GM18870 (cell line): ENCODE data around the gene MTREX.

Source experiments
- ATAC-seq: cut with Tn5 transposase; IDR thresholded peaks from one replicate; pipeline ENCODE4 v1.9.1; 2021; ENCODE audit warnings: moderate library complexity; ENCODE audit not compliant: unreplicated experiment

Gene MTREX

DNA sequence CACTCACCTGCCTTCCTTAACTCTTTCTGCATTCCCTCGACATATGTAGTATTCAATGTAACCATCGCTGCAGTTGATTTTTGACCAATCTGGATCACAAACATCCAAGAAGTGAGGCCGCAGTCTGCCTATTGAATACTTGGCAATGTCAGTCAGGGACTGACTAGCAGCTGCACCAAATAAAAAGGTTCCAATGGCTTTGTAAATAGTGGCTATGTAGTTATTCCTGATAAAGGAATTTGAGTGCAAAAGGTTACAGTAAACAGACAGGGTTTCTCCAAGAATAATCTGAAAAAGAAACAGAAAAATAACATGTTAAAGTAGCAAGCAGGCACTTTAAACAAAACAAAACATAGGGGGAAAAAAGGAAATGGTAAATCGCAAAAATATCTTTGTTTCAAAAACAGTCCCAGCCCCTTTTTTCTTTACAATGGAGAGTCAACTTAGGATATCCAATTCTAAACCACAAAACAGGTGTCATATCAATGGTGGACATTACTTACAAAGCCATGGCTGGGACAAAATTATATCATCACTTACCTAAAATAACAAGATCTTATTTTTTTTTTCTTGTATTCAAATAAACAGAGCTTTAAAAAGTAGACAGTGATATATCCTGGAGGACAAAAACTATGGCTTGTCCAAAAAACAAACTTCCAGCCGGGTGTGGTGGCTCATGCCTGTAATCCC, 160.2 kb downstream of the MTREX start:
- no peak for ATAC-seq

GRCh38 chr5:55469839-55470238, 162.1 kb downstream of the MTREX start:
- ATAC-seq = no peak

DNA sequence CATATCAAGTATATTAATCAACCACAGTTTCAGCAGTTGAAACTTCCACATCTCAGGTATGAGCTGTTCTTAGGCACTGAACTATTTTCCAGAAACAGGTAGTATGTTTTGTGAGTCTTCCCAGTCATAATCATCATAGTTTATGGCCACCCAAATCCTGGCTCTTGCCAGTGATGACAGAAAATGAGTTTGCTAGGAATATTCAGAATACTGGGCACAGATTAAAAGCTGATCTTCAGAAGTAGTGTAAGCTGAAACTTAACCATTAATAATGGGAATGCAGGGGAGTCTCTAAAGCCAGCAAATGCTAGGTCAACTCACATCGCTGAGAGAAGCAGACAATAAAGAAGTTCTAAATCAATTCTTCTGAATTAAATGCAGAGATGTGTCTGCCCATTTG, 162.5 kb downstream of the MTREX start:
- no peak for ATAC-seq

- no peak for ATAC-seq
Measured at GRCh38 chr5:55471468-55471867, 163.7 kb downstream of the MTREX start.

DNA sequence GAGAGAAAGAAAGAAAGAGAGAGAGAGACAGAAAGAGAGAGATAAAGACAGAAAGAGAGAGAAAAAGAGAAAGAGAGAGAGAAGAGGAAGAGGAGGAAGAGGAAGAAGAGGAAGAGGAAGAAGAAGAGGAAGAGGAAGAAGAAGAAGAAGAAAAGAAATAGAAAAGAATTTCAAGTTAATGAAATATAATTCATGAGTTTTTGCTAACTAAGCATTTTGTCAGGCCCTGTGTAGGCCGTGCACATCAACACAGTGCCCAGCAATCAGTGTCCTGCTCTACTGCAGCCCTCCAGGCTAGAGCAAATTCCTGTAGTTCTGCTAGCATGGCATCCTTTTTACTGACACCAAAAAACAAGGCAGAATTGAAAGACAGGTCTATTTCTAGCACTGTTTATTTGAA, 164.9 kb downstream of the MTREX start:
- no peak for ATAC-seq
